ENCODE results near the gene KRT36.
A peak's percentile ranks its signal among the peaks of the same experiment; 100 is the strongest.

The KRT36 gene

DNA sequence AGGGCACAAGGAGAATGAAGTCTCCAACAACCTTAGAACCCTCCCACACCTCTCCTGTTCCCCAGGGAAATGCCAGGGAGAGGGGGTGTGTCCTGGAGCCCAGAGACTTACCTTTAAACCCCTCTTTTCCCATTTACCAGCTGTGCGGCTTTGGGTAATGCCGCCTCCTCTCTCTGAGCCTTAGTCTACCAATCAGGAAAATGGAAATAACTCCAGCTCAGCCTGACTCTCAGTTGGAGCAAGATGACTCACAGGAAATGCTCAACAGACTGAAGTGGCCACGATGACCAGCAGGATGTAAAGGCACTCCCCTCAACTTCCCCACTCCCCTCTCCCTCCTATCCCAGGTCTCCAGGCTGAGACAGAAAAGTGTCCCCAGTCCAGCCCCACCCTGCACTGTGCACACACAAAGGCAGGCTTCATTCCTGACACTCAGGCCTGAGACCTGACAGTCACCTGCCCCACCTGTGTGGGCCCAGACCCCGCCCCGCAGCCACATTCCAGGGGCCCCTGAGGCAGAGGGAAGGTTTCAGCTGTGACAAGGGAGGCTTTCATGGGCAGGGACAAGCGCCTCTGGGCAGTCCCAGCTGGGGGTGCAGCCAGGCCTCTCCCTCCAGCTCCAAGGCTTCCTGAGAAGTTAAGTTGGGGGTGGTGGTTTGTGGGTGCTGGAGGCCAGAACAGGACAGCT, 32.0 kb upstream of the KRT36 start:
- no peak for DNase-seq

DNA sequence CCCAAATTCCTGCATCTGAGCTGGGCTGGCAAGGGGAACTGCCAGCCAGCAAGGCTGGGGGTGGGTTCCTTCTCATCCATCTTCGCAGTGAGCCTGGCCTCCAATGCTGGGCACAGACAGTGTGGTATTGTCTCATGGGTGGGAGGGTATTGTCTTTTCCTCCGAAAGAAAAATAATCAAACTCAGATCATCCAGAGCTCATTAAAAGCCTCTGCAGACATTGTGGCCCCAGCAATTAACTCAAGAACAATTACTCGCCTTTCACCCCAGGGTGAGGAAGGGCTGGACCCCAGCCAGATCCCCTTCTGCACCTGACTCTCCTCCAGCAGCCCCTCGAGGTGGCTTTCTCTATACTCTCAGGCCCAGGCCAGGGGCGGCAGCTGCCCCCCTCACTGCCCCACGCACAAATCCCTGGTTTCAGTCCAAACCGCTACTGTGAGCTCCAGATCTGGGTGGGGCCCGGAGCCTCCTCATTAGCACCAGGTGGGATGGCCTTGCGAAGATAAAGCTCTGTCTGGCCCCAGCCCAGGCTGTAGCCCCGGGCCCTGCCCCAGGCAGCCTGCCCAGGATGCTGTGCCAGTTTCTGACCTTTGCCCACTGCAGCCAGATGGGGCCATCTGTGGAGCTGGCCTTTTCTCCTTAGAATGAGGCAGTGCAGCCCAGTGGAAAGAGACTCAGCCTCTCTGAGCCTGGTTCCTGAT, 31.3 kb upstream of the KRT36 start:
- peak; percentile 19 for DNase-seq

DNA sequence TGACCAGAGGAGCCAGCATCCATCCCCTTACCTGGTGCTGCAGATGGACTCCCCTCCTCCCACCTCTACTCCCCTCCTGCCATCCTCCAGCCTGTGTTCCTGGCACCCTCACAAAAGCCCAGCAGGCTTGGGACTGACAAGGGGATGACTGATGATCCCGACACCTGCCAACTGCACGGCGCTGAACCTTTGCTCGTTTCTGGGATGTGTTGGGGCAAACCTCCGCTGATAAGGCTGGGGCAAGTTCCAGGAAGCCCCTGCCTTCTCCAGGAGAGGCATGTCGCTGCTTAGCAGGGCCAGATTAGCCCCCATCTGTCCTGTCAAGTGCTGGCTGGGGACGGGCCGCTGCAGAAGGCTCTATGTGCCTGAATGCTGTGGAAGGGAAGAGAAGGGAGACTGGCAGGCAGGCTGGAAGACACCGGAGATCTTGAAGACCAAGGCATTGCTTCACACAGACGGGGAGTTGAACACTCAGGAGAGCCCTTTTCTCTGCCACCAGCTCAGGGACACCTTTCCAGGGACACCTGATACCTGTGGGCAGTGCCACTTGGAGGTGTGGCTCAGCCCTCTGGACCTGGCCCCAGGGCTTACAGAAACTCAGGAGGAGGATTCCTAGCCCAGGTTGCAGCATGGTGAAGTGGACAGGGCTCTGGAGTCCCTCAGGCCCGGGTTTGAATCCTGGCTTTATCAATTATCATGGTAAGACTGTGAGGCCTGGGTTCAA, 30.0 kb upstream of the KRT36 start:
- DNase-seq, result peak; percentile 34

DNA sequence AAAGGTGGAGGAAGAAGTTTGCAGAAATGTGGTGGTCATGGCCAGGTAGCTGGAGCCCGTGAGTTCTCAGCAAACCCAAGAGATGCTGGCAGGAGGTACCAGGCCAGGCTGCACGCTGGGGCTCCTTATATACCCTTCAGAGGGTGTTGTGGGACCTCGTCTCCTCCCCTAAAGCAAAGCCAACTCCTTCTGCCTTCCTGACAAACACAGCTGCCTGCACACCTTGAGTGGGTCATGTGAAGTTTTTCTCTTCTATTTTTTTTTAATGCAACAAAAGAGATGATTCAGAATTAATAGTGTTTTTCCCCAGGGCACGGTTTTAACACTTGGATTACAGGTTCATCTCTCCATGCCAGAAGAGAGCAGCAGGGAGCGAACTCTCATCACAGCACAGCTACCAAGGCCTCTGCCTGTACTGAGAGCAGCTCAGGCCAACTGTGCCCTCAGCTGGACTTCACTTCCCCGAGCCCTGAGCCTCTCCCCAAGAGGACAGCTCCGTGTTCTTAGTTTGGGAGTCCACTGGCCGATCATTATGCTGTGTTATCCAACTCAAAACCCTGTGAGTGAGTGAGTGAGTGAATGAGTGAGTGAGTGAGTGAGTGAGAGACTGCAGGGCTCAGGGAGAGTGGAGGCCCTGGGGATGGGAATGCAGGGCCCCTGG, 29.2 kb upstream of the KRT36 start, which contains the start of gene KRT15:
Gene KRT15, minus strand, starts transcription at position 102 of the 661 bp plus-strand sequence. Its CDS starts 63 bp downstream, at position 39.
- peak; percentile 28 for DNase-seq

DNA sequence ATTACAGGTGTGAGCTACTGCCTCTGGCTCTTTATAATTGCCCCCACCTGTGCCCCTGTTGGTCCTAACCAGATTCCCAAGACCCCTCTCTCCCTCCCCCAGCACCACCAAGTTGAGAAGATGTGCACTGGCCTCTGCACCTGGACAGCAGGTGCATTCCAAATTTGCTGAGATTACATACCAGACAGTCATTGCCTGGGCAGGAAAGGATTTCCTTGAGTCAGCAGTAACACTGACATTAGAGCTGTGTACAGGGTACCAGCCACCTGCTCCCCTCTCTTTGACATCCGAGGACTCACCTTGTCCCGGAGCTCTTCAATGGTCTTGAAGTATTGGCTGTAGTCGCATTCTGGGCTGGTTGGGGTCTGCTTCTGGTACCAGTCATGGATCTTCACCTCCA, 28.3 kb upstream of the KRT36 start:
- DNase-seq, result no peak

DNA sequence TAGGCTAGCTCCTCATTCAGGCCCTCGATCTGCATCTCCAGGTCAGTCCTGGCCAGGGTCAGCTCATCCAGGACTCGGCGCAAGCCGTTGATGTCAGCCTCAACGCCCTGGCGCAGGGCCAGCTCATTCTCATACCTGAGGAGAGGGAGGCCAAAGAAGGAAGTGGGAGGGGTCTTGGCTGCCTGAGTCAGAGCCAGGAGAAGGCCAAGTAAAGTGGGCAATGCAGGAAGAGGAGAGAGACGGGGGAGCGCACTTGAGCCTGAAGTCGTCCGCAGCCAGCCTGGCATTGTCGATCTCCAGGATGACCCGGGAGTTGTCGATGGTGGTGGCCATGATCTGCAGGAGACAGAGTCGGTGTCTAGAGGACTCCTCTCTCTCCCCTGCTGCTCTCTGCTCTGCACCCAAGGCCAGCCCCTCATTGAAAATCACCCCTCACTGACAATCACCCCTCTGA, 27.1 kb upstream of the KRT36 start:
- DNase-seq, result no peak

DNA sequence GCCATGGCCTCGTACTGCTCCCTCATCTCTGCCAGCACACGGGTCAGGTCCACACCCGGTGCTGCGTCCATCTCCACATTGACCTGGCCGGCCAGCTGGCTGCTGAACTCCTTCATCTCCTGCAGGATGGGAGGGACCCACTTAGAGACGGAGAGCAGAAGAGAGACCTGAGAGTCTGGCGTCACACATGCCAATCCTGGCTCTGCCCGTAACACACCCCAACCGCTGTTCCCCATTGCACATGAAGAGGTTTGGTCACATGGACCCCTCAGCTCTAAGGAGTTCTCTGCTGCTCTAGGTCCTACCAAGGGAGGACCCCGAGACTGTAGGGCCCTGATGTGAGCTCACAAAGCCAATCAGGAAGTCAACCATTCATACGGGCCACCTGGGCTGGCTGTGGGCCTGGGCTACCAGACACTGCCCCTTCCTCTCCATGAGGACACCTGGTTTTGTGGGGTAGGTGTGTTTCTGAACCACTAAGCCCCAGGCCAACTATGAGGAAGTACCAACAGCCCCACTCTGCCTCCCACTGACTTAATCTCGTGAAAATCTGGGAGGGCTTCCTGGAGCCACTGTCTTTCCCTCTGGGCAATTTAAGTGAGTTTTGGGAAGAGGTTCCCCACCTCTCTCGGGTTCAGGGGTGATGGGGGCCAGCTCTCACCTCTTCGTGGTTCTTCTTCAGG, 26.6 kb upstream of the KRT36 start:
- DNase-seq, result no peak

DNA sequence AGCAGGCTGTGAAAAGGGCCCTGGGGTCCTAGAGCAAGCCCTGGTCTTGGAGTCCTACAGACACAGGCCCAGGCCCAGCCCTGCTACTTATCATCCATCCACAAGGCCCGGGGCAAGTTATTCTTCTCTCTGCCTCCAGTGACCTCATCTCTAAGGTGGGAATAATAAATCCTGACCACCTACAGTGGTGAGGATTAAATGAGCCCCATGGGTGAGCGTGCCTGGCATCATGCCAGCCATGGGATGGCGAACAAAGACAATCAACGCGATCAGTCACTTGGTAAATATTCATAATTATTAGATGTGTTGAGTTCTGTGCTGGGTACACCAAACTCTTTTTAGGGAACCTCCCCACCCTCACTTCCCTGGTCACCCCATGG, 23.4 kb upstream of the KRT36 start:
- peak; percentile 80 for DNase-seq

DNA sequence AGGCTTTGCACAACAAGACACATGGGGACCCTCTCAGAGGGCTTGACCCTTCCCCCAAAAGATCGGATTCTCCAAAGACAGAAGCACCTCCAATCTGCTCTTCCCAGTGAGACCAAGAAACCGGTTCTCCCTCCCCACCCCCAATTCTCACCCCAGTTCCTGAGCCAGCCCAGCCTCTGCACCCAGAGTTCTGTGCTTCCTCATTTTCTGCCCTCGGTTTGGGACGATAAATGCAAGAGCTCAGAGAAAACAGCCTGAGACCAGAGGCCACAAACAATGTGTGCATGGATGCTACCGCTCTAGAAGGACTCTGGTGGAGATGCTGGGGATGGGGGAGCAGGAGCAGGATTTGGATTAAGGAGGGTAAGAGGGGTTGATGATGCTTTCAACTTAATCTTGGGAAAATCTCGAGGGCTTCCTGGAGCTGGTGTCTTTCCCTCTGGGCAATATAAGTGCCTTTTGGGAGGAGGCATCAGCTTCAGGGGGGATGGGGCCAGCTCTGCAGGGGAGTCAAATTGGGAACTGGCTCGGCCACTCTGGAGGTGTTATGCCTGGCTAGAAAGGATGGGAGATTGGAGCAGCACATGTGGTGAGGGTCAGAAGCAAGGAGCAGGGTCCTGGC, 22.9 kb upstream of the KRT36 start:
- no peak for DNase-seq

DNA sequence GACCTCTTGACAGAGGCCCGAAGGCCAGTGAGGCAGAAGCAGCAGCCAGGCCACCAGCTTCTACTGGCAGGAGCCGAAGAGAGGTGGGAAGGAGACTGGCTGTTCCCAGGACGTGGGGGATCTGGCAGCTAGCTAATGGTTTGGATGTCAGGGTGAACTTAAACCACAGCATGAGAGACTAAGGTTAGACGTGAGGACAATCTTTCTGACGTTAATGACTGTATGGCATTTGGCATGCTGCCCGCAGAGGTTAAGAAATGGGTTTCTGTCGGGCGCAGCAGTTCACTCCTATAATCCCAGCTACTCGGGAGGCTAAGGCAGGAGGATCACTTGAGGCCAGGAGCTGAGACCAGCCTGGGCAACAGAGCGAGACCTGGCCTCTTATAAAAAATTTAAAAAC, 22.0 kb upstream of the KRT36 start:
- DNase-seq, result no peak

DNA sequence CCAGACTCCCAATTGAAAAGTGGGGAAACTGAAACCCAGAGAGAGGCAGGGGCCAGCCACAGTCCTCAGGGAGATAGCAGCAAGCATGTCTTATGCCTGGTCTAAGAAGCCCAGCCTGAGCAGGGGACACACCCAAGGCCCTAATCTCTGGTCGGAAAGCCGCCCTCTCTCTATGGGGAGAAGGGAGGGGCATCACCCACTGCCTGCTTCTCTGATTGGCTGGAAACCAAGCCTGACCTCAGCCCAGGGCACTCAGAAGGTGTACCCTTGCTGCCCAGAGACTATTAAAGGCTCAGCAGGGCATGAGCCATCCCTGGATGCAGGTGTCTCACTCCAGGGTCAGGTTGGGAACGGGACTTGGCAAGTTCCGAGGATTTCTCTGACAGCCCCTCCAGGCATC, 21.4 kb upstream of the KRT36 start:
- DNase-seq, result no peak

DNA sequence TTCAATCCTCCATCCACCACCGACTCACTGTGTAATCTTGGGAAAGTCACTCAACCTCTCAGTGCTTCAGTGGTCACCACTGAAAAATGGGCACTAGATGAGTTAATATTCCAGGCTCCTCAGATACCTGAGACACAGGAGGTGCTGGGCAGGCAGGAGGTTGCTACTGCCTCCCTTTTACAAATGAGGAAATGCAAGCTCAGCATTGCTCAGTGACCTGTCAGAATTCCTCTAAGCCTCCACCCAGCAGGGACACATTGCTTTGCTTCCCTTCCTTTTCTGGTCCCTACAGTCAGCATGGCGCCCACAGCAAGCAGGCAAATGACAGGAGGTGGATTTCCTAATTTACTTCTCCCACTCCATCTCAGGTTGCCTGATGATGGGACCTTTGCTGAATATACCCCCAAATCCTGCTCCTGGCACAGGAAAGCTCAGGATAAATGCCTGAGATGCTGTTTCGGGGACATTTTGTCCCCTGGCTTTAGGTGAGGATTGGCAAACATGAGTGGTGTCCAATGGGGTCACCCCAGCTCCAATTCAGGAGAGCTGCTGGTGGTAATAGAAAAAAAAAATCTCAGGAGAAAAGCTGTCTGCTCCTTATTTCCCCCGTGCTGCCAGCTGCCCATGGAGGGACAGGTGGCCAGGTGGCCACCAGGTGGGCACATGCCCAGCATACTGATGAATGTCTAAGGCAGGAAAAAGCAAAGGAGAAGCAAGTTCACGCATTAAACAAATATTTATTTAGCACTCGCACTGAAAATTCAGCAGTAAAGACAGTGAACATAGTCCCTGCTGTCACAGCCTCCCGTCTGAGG, 20.7 kb upstream of the KRT36 start:
- no peak for DNase-seq

DNA sequence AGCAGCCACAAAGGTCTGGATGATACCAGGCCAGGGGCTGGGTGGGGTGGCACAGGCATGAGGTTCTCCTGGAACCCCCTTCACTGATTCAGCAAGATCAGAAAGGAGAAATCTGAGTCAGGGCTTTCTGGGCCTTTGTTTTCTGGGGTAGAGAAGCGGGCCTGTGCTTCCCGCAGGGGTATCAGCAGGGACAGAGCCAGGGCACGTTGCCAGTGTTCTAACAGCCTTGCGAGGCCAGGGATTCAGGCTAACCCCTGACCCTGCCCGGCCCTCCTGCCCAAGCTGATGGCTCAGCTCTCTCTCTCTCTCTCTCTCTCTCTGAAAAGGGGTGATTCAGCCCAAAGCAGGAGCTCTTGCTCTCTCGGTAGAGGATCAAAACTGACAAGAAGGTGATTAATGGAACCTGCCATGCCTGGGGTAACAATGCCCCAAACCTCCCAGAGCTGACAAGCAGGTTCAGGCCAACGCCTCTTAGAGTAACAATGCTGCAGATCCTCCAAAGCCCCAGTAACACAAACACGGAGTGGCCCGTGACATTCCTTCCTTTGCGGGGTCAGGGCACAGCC, 17.7 kb upstream of the KRT36 start:
- no peak for DNase-seq

DNA sequence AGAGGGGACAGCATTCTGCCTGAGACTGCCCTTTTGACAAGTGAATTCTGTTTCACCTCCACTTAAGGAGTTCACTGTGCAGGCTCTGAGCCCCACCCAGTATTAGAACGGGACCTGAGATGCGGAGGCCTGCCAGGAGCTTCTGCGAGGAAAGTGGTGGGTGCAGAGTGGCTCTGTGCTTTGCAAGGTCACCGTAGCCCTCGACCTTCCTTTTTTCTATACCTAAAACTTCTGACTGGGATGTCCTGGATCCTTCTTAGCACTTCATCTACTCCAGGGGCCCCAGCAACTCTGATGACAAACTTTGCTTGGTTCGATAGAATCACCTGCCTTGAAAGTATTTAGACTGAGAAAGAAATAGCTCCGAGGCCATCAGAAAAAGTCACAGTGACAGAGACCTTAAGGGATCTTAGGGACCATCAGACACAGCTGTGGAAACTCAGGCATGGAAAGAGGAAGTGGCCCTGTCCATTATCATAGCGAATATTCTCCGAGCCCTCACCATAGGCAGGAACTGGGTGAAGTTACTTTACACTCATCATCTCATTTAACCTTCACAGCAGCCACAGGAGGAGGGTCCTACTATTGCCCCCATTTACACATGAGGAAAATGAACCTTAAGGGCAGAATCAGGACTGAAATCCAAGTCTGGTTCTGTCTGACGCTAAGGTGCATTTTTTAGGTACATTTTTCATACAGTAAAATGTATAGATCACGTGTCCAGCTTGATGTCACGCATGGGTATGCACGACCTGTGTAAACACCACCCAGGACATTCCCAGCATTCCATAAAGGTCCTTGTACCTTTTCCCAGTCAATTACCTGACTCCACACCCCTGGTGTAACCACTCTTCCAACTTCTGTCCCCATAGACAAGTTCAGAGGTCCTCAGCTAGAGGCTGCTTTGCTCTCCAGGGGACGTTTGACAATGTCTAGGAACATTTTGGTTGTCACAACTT, 16.4 kb upstream of the KRT36 start:
- no peak for DNase-seq

DNA sequence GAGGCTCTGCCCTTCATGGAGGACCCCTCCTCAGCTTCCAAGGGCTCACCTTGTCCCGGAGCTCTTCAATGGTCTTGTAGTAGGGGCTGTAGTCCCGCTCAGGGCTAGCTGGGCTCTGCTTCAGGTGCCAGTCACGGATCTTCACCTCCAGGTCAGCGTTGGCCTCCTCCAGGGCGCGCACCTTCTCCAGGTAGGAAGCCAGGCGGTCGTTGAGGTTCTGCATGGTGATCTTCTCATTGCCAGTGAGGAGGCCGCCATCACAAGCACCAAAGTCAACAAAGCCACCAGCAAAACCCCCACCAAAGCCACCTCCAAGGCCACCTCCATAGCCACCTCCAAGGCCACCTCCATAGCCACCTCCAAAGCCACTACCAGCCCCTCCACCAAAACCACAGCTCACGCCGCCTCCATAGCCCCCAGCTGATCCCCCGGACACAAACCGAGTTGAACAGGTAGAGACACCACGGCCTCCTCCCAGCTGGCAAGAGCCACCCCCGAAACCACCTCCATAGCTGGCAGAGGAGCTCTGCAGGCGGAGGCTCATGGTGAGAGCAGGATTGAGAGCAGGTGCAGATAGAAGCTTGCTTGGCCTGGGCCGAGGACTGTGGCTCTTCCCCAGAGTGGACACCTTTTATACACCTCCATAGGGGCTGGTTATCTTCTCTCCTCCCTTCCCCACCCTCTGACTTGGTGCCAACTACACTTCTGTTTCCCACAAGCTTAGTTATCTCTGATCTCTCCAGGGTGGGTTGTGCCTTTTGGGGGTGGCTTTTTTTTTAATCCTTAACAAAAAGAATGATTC, 15.5 kb upstream of the KRT36 start, which contains the start of gene KRT13:
Gene KRT13, minus strand, starts transcription at position 606 of the 802 bp plus-strand sequence. Its CDS starts 62 bp downstream, at position 544.
- DNase-seq, result no peak

DNA sequence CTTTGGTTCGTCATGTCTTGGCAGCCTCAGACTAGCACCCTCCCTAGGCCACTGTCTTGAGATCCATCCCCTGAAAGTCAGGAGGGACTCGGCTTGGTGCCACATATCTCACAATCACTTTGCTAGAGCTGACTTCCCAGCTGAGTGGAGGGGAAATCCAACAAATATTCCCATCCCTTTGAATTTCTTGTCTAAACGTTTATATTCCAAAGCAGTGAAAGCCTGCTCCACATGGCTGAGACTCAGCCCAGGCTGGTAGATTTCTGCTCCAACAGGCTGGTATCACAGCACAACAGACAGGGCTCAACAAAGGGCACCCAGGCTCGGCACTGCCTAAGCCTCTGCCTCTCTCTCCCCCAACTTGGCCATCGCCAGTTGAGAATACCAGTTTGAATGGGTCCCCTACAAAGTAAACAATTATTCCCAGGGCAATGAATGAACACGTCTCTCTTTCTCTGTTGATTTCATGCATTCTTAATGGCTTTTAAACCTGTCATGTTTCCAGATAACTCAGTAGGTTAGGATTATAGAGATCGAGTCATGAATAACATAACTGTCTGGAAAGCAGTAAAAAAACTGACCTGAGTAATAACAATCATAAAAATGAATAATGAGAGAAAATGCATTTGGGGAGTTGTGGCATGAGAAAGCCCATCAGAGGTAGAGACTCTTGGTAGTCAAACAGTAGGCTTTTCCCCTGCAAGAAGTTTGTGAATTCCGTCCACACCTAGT, 14.7 kb upstream of the KRT36 start:
- no peak for DNase-seq

DNA sequence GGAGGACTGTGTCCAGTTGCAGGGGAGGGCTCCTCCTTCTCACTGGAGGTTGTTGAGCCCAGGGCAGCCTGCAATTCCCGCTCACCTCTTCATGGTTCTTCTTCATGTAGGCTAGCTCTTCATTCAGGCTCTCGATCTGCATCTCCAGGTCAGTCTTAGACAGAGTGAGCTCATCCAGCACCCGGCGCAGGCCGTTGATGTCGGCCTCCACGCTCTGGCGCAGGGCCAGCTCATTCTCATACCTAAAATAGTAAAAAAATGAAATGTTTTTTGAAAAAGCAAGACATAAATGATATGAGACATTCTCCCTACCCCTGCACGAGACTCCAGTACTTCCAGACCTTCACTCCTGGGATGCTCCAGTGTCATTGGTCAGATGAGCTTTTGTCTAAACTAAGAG, 13.5 kb upstream of the KRT36 start:
- no peak for DNase-seq

Data from NCI-H1417 treated with DMSO at 0.1 percent for 48 hours (cell line).